T-helper 1 cell treated with Interleukin-12 subunit alpha and Interleukin-12 subunit beta and Interleukin-4 antibody, amounts not matched to agents 30 ng/mL and 1 ng/mL, for 36 hours (primary cell): ENCODE data around the gene KCNJ14. TPM values are rescaled to one million over a fixed set of nuclear protein-coding genes. Genes with fewer than 3 reads are reported as not detected.

Source experiments
- intact Hi-C: fragments of 100-400 bp; cut with micrococcal nuclease; formaldehyde crosslinking; loops from one replicate; pipeline ENCODE4 v1.15.1; 2024
- total RNA-seq: library from RNA; stranded (reverse); gene quantifications from 2 replicates; pipeline ENCODE4 v1.2.3, GENCODE V29; 2022

Gene KCNJ14
- total RNA-seq, 1 donor from 2014 or later = 1.5 TPM

DNA sequence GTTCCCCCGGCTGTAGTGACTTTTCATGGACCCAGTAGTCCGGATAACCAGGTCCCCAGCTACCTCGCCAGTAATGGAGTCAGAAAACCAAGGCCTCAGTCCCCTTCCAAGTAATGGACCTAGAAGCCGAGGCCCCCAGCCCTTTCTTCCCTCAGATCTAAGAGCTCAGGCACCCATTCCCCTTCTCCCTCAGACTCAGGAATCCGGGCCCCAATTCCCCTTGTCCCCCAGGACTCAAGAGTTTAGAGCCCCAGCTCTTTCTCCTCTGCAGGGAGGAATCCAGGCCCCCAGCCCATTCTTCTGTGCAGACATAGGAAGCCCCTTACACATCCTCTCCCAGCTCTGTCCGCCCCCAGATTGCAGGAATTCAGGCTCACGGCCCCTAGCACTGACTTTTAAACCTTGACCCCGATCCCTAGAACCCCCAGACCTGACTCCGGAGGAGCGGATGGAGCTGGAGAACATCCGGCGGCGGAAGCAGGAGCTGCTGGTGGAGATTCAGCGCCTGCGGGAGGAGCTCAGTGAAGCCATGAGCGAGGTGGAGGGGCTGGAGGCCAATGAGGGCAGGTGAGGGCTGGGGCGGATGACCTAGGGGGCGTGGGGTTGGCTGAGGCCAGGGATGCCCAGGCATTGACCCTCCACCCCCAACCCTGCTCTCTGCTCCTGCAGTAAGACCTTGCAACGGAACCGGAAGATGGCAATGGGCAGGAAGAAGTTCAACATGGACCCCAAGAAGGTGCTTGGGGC lies 14.7 kb downstream of the KCNJ14 start:
- intact Hi-C loops = loop anchor here (1.0 to 2.0 kb wide), 17 partner anchors 10 to 615 kb away; partner anchors contain the start of genes DBP, GRWD1, KDELR1 and RPL18

DNA sequence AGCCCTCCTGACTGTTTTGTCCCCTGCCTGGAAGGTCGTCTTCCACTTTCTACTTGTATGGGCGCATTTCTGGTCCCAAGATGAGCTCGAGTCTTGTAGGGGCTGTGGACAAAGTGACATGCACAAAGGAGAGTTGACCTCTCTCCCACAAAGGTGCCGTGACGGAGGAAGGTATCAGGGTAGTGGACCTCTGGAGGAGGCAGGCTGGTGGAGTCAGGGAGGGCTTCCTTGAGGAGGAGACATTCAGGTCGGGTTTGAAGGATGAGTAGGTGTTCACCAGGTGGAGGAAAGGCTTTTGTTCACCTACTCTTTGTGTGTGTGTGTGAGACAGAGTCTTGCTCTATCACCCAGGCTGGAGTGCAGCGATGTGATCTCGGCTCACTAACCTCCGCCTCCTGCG lies 15.5 kb downstream of the KCNJ14 start:
- intact Hi-C loops = no loop called here

DNA sequence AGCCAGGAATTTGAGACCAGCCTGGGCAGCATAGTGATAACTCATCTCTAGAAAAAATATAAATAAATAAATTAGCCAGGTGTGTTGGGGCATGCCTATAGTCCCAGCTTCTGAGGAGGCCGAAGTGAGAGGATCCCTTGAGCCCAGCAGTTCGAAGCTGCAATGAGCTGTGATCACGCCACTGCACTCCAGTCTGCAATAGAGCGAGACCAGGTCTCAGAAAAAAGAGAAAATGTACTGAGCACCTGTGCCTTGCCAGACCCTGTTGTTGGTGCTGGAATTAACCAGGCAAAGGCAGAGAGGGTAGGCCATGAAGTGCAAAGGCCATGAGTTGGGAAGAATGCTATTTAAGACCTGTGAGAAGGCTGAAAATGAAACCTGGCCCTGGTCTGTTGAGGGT lies 16.5 kb downstream of the KCNJ14 start:
- intact Hi-C loops = no loop called here

DNA sequence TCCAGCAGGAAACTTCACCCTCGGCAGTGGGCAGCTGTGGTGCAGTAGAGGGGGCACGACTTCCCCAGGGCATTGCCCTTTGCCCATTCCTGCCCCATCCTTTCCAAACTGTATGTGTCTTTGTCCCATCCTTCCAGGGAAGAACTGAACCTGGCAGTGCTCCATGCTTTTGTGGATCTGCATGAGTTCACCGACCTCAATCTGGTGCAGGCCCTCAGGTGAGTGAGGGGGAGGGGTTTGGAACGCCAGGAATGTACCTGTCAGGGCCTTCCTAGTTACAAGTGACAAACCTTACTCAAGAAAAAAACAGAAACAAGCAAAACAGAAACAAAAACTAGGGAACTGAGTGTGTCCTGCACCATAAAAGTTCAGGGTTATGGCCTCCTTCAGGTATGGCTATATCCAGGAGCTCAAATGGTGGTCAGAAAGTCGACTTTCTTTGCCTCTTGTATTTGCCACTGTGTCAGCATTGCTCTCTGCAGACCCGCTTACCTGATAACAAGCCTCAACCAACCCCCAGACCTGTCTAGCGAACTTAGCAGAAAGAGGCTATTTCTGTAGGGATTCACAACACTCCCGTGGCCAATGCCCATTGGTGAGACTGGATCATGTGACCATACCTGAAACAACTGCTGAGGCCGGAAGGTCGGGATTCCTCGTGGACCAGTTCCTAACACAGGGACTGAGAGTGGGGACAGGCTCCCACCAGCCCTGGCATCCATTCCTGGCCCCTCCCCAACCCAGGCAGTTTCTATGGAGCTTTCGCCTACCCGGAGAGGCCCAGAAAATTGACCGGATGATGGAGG lies 18.0 kb downstream of the KCNJ14 start:
- intact Hi-C loops = no loop called here

DNA sequence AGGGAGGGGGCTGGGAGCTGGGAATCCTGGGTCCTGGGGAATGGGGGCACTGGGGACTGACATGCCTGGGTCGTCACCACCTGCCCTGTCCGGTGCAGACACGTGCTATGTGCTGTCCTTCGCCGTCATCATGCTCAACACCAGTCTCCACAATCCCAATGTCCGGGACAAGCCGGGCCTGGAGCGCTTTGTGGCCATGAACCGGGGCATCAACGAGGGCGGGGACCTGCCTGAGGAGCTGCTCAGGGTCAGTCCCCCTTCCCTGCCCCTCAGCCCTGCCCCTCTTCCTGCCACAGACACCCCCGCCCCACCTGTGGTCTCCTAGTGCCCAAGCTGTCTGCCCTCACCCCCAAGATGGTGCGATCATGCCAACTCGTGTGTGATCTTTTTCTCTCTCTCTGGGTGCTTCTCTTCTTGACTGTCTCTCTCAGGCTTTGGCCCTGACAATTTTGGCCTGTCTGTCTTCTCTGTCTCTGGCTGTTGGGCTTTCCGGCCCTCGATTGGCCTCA lies 18.8 kb downstream of the KCNJ14 start:
- intact Hi-C loops = no loop called here

DNA sequence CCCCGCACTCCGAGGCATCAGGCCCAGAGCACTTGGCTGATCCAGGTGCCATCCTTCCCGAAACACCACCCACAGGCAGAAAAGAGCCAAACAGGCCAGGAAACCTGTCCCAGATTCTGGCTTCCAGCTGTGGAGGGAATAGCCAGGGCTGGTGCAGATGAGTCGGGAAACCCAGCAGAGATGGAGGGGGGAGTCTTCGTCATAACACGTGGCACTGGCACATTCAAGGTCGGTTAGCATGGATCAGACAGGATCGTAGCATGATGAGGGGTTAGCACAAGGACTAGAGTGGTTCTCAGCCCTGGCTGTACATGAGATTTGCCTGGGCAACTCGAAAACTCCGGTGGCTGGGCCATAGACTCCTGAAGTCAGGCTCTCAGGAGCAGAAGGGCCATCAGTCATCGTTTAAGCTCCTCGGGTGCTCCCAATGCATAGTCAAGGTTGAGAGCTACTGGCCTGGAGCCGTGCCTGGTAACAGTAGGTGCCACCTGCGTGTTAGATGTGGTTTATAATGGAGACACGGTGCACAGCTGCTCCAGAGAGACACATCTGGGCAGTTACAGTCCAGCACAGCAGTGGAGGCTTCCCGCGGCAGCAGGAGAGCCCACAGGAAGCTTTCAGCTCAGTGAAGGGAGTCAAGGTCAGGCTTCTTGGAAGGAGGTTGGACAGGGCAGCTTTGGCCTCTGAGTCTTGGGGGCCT lies 20.1 kb downstream of the KCNJ14 start:
- intact Hi-C loops = no loop called here

DNA sequence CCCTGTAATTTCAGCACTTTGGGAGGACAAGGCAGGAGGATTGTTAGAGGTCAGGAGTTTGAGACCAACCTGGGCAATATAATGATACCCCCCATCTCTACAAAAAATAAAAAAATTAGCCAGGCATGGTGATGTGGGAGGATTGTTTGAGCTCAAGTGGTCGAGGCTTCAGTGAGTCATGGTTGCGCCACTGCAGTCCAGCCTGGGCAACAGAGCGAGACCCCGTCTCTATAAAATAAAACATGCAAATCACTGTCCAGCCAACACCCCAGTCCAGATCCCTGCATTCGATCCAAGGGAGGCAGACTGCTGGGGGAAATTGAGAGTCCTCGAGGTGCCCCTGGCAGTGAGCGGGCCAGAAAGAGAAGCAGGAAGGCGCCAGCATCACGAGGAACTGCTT lies 20.8 kb downstream of the KCNJ14 start:
- intact Hi-C loops = no loop called here

DNA sequence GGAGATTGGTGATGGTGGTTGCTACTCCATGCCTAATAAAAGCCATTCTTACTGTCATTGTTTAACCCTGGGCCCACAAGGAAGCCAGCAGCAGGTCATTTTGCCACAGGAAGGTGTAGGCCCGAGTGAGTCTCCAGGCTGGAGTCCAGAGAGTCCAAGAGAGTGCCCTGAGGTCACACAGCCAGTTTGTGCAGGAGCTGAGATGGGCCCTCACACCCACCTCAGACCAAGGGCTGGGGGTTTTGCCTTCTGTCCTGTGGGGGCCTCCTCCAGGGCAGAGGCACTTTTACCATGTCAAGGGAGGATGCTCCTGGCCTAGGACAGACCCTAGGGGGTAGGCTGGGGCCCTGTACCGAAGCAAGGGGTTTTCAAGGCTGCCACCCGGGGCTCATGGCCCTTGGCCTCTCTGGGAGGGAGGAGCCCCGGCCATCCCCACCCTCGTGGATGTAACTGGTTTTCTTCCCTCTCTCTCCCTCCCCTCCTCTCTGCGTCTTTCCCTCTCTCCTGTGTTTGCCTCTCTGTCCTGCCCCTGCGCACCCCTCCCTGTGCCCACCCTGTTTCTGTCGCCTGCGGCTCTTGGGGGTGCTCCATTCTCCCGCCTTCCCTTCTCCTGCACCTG lies 21.8 kb downstream of the KCNJ14 start:
- intact Hi-C loops = no loop called here

DNA sequence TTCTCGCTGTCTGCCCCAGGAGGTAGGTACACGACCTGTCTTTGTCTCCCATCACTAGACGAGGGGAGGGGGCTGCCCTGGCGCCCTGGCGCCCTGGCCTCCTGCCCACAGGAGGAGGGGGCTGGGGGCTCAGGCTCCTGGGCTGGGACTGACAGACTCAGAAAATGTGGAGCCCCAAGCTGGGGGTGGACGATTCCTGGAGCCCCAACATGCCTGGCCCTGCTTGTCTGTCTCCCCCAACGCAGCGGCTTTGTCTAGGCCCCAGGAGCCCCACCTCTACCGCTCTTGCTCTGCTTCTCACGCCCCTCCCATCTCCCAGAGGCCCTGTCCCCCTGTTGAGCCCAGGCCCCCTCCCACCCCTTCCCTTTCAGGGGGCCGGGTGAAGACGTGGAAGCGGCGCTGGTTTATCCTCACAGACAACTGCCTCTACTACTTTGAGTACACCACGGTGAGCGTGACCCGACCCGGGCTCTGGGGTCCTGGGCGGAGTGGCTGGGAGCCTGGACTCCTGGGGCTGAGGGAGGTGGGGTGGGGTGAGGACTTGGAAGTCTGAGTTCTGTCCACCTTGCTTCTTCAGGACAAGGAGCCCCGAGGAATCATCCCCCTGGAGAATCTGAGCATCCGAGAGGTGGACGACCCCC lies 22.4 kb downstream of the KCNJ14 start:
- intact Hi-C loops = no loop called here

DNA sequence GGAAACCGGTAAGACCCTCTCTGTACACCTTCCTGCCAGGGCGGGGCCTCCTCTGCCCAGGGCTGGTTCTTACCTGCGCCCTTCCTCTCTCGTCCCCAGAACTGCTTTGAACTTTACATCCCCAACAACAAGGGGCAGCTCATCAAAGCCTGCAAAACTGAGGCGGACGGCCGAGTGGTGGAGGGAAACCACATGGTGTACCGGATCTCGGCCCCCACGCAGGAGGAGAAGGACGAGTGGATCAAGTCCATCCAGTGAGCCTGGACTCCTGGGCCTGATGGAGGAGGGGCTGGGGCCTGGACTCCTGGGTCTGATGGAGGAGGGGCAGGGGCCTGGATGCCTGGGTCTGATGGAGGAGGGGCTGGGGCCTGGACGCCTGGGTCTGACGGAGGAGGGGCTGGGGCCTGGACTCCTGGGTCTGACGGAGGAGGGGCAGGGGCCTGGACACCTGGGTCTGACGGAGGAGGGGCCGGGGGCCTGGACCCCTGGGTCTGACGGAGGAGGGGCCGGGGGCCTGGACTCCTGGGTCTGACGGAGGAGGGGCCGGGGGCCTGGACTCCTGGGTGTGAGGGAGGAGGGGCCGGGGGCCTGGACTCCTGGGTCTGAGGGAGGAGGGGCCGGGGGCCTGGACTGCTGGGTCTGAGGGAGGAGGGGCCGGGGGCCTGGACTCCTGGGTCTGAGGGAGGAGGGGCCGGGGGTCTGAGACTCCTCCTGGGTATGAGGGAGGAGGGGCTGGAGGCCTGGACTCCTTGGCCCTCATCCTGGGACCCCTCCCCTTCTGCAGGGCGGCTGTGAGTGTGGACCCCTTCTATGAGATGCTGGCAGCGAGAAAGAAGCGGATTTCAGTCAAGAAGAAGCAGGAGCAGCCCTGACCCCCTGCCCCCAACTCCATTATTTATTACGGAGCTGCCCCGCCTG lies 23.2 kb downstream of the KCNJ14 start:
- intact Hi-C loops = no loop called here

DNA sequence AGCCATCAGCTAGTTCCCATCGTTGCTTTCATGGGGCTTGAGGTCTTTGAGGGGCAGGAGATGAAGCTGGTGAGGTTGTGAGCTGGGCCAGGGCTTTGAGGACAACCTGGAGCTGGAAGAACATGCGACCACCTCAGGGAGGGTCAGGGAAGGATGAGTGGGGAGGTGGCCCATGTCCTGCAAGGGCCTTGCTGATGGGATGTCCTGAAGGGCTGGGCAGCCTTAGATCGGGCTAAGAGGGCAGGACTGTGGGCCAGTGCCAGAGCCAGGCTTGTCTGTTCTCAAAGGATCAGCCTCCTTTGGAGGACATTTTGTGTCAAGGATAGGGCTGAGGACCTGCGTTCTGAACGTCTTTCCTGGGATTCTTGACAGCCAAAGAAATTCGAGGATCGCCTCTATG lies 24.3 kb downstream of the KCNJ14 start:
- intact Hi-C loops = loop anchor here (1.0 kb wide), 1 partner anchor 10 kb away; the partner anchor contains the start of gene CYTH2

DNA sequence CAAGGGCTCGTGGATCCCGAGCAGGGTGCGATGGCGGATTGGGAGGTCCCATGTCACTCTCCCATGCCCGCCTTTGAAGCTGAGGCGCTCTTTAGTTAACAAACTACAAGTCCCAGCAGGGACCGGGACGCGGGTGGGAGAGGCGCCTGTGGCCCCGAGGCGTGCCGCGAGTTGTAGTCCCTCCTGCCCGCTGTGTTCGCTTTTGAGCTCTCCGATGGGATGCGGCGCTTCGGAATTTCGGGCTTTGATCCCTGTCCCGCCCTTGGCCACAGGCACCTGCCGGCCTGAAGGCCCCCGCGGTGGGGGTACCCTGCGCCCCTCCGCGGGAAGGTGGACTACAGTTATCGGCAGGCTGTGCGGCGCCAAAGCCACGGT lies 24.8 kb downstream of the KCNJ14 start:
- intact Hi-C loops = loop anchor here (1.0 kb wide), 1 partner anchor 11 kb away; the partner anchor contains the start of gene CYTH2

DNA sequence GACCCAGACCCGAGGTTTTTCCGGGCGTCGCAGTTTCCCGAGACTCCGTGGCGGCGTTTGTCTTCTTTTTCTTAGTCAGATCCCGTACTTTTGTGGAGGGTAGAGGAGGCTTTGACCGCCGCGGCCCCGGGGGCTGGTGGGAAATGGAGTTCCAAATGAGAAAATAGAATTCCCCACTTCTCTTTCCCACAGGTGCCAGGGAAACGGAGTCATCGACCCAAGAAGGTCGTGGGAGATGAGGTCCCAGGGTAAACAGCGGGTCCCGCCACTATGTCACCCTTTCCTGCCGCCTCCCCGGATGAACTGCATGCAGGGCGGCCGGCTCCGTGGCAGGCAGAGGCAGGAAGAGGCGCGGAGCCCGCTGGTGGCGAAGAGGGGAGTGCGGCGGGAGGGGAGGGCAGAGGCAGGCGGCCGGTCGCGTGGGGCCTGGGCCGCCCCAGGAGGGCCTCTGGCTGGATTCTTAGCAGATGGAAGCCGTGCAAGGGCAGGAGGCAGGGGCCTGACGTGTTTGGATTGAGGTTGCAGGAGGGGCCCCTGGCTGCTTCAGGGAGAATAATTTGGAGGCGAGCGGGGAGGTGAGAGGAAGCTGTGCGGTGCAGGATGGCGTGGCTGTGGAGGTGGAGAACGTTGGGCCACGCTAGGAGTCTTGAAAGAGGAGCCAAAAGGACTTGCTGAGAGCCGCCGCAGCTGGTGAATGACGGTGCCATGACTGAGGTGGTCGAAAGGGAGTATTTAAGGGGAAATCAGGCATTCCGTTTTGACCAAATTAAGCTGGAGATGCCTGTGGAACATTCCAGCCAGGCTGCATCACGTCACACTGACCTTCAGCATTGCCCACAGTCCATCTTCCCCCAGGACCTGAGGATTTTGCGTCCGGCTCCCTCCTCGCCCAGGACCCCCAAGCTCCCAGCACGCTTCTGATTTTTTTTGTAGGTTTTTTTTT lies 25.5 kb downstream of the KCNJ14 start:
- intact Hi-C loops = loop anchor here (1.0 kb wide), 1 partner anchor 12 kb away; the partner anchor contains the start of gene CYTH2

DNA sequence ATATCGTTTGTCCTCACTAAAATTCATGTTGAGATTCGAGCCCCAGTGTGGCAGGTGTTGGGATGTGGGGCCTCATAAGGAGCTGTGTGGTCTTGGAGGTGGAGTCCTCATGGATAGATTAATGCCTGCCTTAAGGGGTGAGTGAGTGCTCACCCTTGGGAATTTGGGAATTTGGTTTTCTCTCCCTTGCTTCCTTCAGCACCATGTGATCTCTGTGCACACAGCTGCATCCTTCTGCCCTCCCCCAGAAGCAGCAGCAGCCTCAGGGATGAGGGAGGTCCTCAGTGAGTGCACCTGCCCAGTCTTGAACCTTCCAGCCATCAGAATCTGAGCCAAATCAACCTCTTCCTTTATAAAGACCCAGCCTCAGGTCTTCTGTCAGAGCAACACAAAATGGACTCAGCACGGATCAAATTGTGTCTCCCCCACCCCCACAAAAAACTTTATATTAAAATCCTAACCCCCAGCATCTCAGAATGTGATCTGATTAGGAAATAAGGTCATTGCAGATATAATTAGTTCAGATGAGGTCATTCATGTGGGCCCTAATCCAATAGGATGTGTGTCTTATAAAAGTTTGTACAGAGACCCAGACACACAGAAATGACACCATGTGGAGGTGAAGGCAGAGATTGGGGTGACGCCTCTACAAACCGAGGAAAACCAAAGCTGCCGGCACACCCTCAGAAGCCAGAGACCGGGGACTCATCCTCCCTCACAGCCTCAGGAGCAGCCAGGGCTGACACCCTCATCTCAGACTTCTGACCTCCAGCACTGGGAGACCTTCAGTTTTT lies 26.7 kb downstream of the KCNJ14 start:
- intact Hi-C loops = no loop called here

DNA sequence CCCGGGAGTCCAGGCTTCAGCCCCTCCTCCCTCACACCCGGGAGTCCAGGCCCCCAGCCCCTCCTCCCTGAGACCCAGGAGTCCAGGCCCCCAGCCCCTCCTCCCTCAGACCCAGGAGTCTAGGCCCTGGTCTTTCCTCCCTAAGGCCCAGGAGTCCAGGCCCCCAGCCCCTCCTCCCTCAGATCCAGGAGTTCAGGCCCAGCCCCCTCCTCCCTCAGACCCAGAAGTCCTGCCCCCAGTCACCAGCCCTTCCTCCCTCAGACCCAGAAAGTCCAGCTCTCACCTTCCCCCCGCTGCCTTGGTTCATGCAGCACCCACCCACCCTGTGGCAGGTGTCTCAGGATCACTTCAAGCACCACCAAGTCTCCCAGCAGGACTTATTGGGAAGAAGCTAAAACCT lies 27.9 kb downstream of the KCNJ14 start:
- intact Hi-C loops = no loop called here

DNA sequence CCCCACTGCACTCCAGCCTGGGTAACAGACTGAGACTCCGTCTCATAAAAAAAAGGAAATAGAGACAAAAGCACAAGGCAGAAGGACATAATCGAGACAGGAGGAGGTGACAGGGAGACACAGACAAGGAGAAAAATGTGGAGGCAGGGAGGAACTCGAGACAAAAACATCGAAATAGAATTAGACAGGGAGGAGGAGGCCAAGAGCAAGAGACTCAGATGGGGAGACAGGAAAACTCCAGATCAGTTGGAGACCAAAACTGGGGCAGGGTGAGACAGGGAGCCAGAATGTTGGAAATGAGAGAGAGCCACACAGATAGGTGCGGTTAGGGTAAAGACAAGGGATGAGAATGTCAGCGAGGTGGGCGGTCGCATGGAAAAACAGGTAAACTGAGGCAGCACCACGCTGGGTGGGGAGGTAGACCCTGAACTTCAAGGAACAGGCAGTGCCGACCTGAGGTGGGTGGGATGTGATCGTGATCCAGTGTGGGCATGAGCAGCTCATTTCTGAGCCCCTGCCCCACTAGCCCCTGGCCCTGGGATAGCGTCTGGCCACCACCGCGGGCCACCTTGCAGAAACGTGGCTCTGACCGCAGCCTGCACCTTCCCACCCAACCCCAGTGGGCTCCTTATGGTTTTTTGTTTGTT lies 29.0 kb downstream of the KCNJ14 start:
- intact Hi-C loops = no loop called here

DNA sequence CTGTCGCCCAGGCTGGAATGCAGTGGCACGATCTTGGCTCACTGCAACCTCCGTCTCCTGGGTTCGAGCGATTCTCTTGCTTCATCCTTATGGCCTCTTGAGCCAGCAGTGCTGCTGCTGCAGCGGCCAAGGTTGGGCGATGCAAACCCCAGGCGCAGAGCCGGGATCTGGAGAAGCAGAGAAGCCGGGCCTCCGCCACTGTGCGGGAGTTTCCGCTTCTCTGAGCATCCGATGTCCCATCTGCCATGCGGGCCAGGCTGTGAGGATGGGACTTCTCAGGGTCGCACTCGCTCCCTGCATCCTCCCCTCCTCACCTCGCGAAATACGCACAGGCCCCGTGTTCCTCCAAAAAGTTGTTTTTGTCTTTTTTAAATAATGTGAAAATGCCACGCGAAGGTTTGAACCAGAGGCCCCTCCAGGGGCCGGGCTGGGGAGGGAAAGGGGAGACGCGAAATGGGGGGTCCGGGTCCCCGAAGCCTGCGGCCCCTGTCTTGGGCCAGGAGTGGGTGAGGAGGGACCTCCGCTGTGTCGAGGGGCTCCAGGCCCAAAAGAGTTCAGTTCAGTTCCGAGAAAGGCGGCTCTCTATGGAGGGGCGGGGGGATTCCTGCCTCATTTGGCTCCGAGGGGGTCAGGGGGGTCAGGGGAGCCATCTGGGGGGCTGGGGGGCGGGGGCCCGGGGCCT lies 29.7 kb downstream of the KCNJ14 start:
- intact Hi-C loops = no loop called here
